Activated CD8-positive, alpha-beta memory T cell treated with anti-CD3 and anti-CD28 coated beads, Interleukin-2, amount 50 U/mL, for 24 hours (primary cell): Measurements from ENCODE around the gene RFXANK.

Experiments
- DNase-seq: peaks from one replicate; pipeline ENCODE4 v3.0.0-alpha.2; 2020; ENCODE audit errors: extremely low read depth

RFXANK gene

GRCh38 chr19:19232261-19232721 lies 40.2 kb downstream of the RFXANK start:
- no peak for DNase-seq

- DNase-seq = no peak
These were observed 42.3 kb downstream of the RFXANK start for GRCh38 chr19:19234220-19234816.

- no peak for DNase-seq
These were observed 44.1 kb downstream of the RFXANK start for GRCh38 chr19:19236173-19236572.

- DNase-seq = no peak
These were observed 46.3 kb downstream of the RFXANK start for GRCh38 chr19:19238126-19238894.

DNA sequence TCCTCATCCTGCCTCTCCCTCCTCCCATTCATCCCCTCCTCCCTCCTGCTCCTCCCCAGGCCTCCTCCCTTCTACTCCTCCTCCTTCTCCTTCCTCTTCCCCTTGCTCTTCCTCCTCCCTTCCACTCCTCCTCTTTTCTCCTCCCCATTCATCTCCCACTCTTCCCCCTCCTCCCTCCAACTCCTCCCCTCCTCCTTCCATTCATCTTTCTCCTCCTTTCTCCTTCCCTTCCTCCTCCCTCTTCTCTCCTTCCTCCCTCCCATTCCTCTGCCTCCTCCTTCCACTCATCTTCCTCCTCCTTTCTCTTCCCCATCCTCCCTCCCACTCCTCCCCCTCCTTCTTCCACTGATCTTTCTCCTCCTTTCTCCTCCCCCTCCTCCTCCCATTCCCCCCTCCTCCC lies 47.6 kb downstream of the RFXANK start:
- DNase-seq = no peak

- no peak for DNase-seq
These were observed 48.4 kb downstream of the RFXANK start for GRCh38 chr19:19240476-19240875.

- no peak for DNase-seq
These were observed 58.2 kb downstream of the RFXANK start for GRCh38 chr19:19250196-19250801.
